HCT116 (cell line): ENCODE data around the gene MOB2. TPM values are rescaled to one million over a fixed set of nuclear protein-coding genes. Genes with fewer than 3 reads are reported as not detected.

Experiments
- ATAC-seq: fragments of 200-7000 bp; cut with Tn5 transposase; 2 replicates; pipeline ENCODE4 v1.9.1; 2020; ENCODE audit warnings: mild to moderate bottlenecking, moderate library complexity
- BruUV-seq: library from RNA; stranded (reverse); fragments of 400-500 nt; replicated peaks from 2 replicates; lab custom pipeline; 2021; lab: Mats Ljungman, UMichigan
- CTCF ChIA-PET: fragments of 300-600 bp; sonication (Branson Sonifier 250); formaldehyde crosslinking; loops from one replicate; lab custom pipeline; 2021; ENCODE audit warnings: antibody characterized with exemption; lab: Charles Lee
- POLR2A ChIA-PET: fragments of 300-600, 350-600 bp; sonication (Branson Sonifier 250); formaldehyde crosslinking; loops from one replicate; lab custom pipeline; 2021; ENCODE audit warnings: antibody characterized with exemption; lab: Charles Lee
- RAD21 ChIA-PET, 2 experiments: fragments of 300-600 bp; sonication (Branson Sonifier 250); formaldehyde crosslinking; loops; one replicate each; lab custom pipeline; 2023; ENCODE audit warnings: low total read pairs in 2 of 2; ENCODE audit not compliant: uncharacterized antibody in 2 of 2, unreplicated experiment in 2 of 2, low non-redundant PET in 1 of 2; lab: Charles Lee
- DNase-seq: peaks from one replicate; pipeline ENCODE4 v3.0.0-alpha.2; 2010; ENCODE audit warnings: low read depth, low spot score
- H2AFZ ChIP-seq: fragments of 200-600 bp; shearing (Covaris generic), sonication (generic); 2 replicates; pipeline ENCODE4 v1.6.1; 2017; ENCODE audit warnings: low read depth, mixed run types, mixed read lengths, antibody characterized with exemption, low read length; ENCODE audit not compliant: poor library complexity, severe bottlenecking
- H3K27ac ChIP-seq: 2 replicates; pipeline ENCODE4 v1.5.1; 2012; ENCODE audit warnings: low read depth, low read length
- H3K27me3 ChIP-seq: fragments of 200-600 bp; sonication (generic); 2 replicates; pipeline ENCODE4 v1.6.1; 2016; ENCODE audit warnings: mixed run types, low read length, mixed read lengths; ENCODE audit not compliant: insufficient read depth
- H3K36me3 ChIP-seq, 2 experiments: fragments of 200-500 bp in 1 of 2; fragments of 200-600 bp in 1 of 2; sonication (Bioruptor generic) in 1 of 2; sonication (generic) in 1 of 2; 2 replicates each; pipeline versions ENCODE4 v1.5.1 to v1.6.1; 2014 to 2016; ENCODE audit warnings: low read length in 2 of 2, inconsistent platforms in 1 of 2, mixed read lengths in 1 of 2, mixed run types in 1 of 2; ENCODE audit not compliant: insufficient read depth in 2 of 2, control insufficient read depth in 1 of 2
- H3K4me1 ChIP-seq, 2 experiments: fragments of 200-600 bp in 1 of 2; sonication (generic) in 1 of 2; 2 replicates each; pipeline versions ENCODE4 v1.5.1 to v1.6.1; 2012 to 2017; ENCODE audit warnings: low read length in 2 of 2, inconsistent platforms in 1 of 2, mild to moderate bottlenecking in 1 of 2, mixed read lengths in 1 of 2, mixed run types in 1 of 2, moderate library complexity in 1 of 2; ENCODE audit not compliant: insufficient read depth in 2 of 2, control insufficient read depth in 1 of 2
- H3K4me2 ChIP-seq: fragments of 200-600 bp; sonication (generic); 2 replicates; pipeline ENCODE4 v1.6.1; 2017; ENCODE audit warnings: mixed run types, low read length, mixed read lengths
- H3K4me3 ChIP-seq, 2 experiments: fragments of 200-600 bp in 1 of 2; sonication (generic) in 1 of 2; replicated peaks in 1 of 2; 2 replicates each; pipeline ENCODE4 v1.5.1; 2011 to 2016; ENCODE audit warnings: low read length in 2 of 2, control low read depth in 1 of 2, low read depth in 1 of 2, mild to moderate bottlenecking in 1 of 2, mixed read lengths in 1 of 2, mixed run types in 1 of 2
- H3K79me2 ChIP-seq: fragments of 200-600 bp; sonication (generic); 2 replicates; pipeline ENCODE4 v1.6.1; 2017; ENCODE audit warnings: mild to moderate bottlenecking, mixed run types, low read length, moderate library complexity, mixed read lengths; ENCODE audit not compliant: insufficient read depth
- H3K9ac ChIP-seq: fragments of 200-600 bp; sonication (generic); 2 replicates; pipeline ENCODE4 v1.6.1; 2016; ENCODE audit warnings: low read length, mixed read lengths
- H3K9me2 ChIP-seq: fragments of 200-600 bp; sonication (generic), shearing (Covaris generic); 2 replicates; pipeline ENCODE4 v1.6.1; 2017; ENCODE audit warnings: mixed run types, mild to moderate bottlenecking, moderate library complexity; ENCODE audit not compliant: insufficient read depth
- H3K9me3 ChIP-seq, 2 experiments: fragments of 200-500 bp in 1 of 2; fragments of 200-600 bp in 1 of 2; sonication (Bioruptor generic) in 1 of 2; sonication (generic) in 1 of 2; 2 replicates each; pipeline ENCODE4 v1.6.1; 2014 to 2017; ENCODE audit warnings: low read length in 2 of 2, mixed read lengths in 2 of 2, inconsistent platforms in 1 of 2, low read depth in 1 of 2, mild to moderate bottlenecking in 1 of 2, mixed run types in 1 of 2, moderate library complexity in 1 of 2; ENCODE audit not compliant: control insufficient read depth in 1 of 2, insufficient read depth in 1 of 2
- H4K20me1 ChIP-seq: fragments of 200-600 bp; sonication (generic), shearing (Covaris generic); 2 replicates; pipeline ENCODE4 v1.6.1; 2017; ENCODE audit warnings: mixed run types, mild to moderate bottlenecking, moderate library complexity; ENCODE audit not compliant: insufficient read depth
- CBX3 ChIP-seq: IDR thresholded peaks from 2 replicates; pipeline ENCODE4 v1.6.1; 2012; ENCODE audit warnings: low read depth
- JUND ChIP-seq: IDR thresholded peaks from 2 replicates; pipeline ENCODE4 v1.6.1; 2012
- TCF7L2 ChIP-seq: IDR thresholded peaks from 2 replicates; pipeline ENCODE4 v1.7.0; 2011; ENCODE audit warnings: borderline replicate concordance, inconsistent platforms; ENCODE audit not compliant: insufficient read depth, insufficient read length; ENCODE audit errors: extremely low read depth
- YY1 ChIP-seq: IDR thresholded peaks from 2 replicates; pipeline ENCODE4 v1.6.1; 2011; ENCODE audit warnings: low read length, low read depth, moderate library complexity, mild to moderate bottlenecking; ENCODE audit not compliant: insufficient replicate concordance; ENCODE audit errors: extremely low read depth
- ZFX ChIP-seq: fragments of 450-650 bp; IDR thresholded peaks from 2 replicates; pipeline ENCODE4 v1.6.1; 2017
- intact Hi-C: fragments of 100-400 bp; cut with micrococcal nuclease; formaldehyde crosslinking; loops from 2 replicates; pipeline ENCODE4 v1.10.0; 2022
- total RNA-seq: library from RNA; stranded (reverse); gene quantifications from one replicate; pipeline ENCODE4 v1.2.1, GENCODE V29; 2021; ENCODE audit not compliant: unreplicated experiment
- TF ChIP-seq, protein P1 (sequence below): IDR thresholded peaks from 2 replicates; pipeline ENCODE4 v1.6.1; 2011; ENCODE audit warnings: mild to moderate bottlenecking, low read length, moderate library complexity; ENCODE audit not compliant: insufficient replicate concordance; ENCODE audit errors: extremely low read depth

Gene MOB2
- total RNA-seq, 1 experiment from 2014 or later, result 25.7 TPM

DNA sequence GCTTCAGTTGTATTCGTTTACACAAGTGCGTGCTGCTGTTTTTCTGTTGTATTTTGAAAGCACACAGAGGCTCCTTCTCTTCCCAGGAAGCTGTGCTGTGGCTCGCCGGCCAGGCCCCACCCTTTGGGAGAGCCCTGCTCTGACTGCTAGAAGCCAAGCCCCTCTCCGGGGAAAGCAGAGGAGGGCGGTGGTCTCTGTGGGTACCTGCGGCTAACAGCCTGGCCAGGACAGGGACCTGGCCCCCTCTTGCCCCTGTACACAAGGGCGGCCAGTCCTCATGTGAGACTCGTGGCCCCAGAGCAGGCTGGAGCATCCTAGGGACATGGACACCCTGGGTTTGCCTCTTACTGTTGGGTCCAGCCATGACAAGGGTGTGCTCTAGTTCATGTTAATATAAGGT lies 14.8 kb downstream of the MOB2 start:
- Histone ChIP-seq H3K27ac (no peak overlapping the region), H3K36me3 (no peaks in the 10 kb centered on the region), H3K27me3 (no peaks in the 10 kb centered on the region), H3K4me1 (no peaks in the 10 kb centered on the region), H3K9me2 (no peaks in the 10 kb centered on the region), H3K9me3 (no peaks in the 10 kb centered on the region), H2AFZ (no peak overlapping the region), H4K20me1 (no peaks in the 10 kb centered on the region), H3K79me2 (no peaks in the 10 kb centered on the region), H3K4me3 (no peak overlapping the region), H3K4me2 (no peak overlapping the region), H3K9ac (no peak overlapping the region)
- ATAC-seq, result no peak
- no peak for DNase-seq
- CTCF ChIA-PET, result no interaction called here
- POLR2A ChIA-PET, result no interaction called here
- TF ChIP-seq YY1 (no peak), CBX3 (no peak), JUND (no peak), TCF7L2 (no peak), ZFX (no peak)
- TF ChIP-seq, protein P1, sequence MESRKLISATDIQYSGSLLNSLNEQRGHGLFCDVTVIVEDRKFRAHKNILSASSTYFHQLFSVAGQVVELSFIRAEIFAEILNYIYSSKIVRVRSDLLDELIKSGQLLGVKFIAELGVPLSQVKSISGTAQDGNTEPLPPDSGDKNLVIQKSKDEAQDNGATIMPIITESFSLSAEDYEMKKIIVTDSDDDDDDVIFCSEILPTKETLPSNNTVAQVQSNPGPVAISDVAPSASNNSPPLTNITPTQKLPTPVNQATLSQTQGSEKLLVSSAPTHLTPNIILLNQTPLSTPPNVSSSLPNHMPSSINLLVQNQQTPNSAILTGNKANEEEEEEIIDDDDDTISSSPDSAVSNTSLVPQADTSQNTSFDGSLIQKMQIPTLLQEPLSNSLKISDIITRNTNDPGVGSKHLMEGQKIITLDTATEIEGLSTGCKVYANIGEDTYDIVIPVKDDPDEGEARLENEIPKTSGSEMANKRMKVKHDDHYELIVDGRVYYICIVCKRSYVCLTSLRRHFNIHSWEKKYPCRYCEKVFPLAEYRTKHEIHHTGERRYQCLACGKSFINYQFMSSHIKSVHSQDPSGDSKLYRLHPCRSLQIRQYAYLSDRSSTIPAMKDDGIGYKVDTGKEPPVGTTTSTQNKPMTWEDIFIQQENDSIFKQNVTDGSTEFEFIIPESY, result no peak
- intact Hi-C loops, result no loop called here
- RAD21 ChIA-PET, result no interaction called here
- BruUV-seq, result no TSS peak
